ENCODE measurements around the gene MIAT.

GRCh38 chr22:26632422-26633155, 24.8 kb upstream of the MIAT start:
- TF ChIP-seq CTCF (IDR thresholded peaks at IDR 0.05; ENCODE audit: low read length) = no peak
- TF ChIP-seq EZH2 (optimal IDR thresholded peaks at IDR 0.05; ENCODE audit: low read depth, low read length) = no peak
